Endothelial cell of umbilical vein (primary cell): ENCODE measurements around the gene OCA2. TPM values are rescaled to one million over a fixed set of nuclear protein-coding genes. Genes with fewer than 3 reads are reported as not detected.

Experiments
- BruUV-seq: library from RNA; stranded (reverse); fragments of 400-500 nt; replicated peaks from 2 replicates; lab custom pipeline; 2021; lab: Mats Ljungman, UMichigan
- CTCF ChIA-PET: fragments of 300-600, 350-600 bp; sonication (Branson Sonifier 250); formaldehyde crosslinking; loops from one replicate; lab custom pipeline; 2021; ENCODE audit warnings: antibody characterized with exemption, inconsistent platforms; lab: Charles Lee
- POLR2A ChIA-PET: fragments of 300-600, 350-600 bp; sonication (Branson Sonifier 250); formaldehyde crosslinking; loops from one replicate; lab custom pipeline; 2021; ENCODE audit warnings: antibody characterized with exemption, inconsistent platforms; lab: Charles Lee
- DNase-seq: peaks from one replicate; pipeline ENCODE4 v3.0.0-alpha.2; 2011; ENCODE audit warnings: low read depth, low spot score
- FAIRE-seq: peaks from 2 replicates; lab custom pipeline; 2011; peaks lifted over from hg19 to GRCh38; lab: Jason Lieb, UNC
- H2AFZ ChIP-seq: 2 replicates; pipeline ENCODE4 v1.6.0; 2012; ENCODE audit warnings: low read depth, low read length, control low read depth, inconsistent platforms
- H3K27ac ChIP-seq: 2 replicates; pipeline ENCODE4 v1.5.1; 2011; ENCODE audit warnings: low read depth, mild to moderate bottlenecking, control low read depth, low read length, moderate library complexity; ENCODE audit not compliant: insufficient read depth
- H3K27me3 ChIP-seq, 2 experiments: 2 replicates each; pipeline versions ENCODE4 v1.6.0 to v1.6.1; 2011; ENCODE audit warnings: low read length in 2 of 2, mixed read lengths in 1 of 2; ENCODE audit not compliant: control insufficient read depth in 2 of 2, insufficient read depth in 2 of 2
- H3K36me3 ChIP-seq, 2 experiments: 2 replicates in 1 of 2; 3 replicates in 1 of 2; pipeline ENCODE4 v1.5.1; 2011; ENCODE audit warnings: low read length in 2 of 2, mild to moderate bottlenecking in 1 of 2, moderate library complexity in 1 of 2; ENCODE audit not compliant: control insufficient read depth in 2 of 2, insufficient read depth in 2 of 2; ENCODE audit errors: extremely low read depth in 1 of 2
- H3K4me1 ChIP-seq: 3 replicates; pipeline ENCODE4 v1.5.1; 2011; ENCODE audit warnings: mild to moderate bottlenecking, low read length; ENCODE audit not compliant: control insufficient read depth, insufficient read depth; ENCODE audit errors: extremely low read depth
- H3K4me2 ChIP-seq: 2 replicates; pipeline ENCODE4 v1.6.1; 2011; ENCODE audit warnings: low read length, control low read depth, mixed read lengths; ENCODE audit not compliant: insufficient read depth
- H3K4me3 ChIP-seq, 3 experiments: fragments of 200-600 bp in 1 of 3; sonication (generic), shearing (Covaris generic) in 1 of 3; replicated peaks in 1 of 3; 2 replicates each; pipeline ENCODE4 v1.5.1; 2011 to 2016; ENCODE audit warnings: control low read depth in 3 of 3, low read length in 3 of 3, mild to moderate bottlenecking in 2 of 3, inconsistent platforms in 1 of 3, low read depth in 1 of 3, moderate library complexity in 1 of 3; ENCODE audit not compliant: insufficient read depth in 1 of 3
- H3K79me2 ChIP-seq: 2 replicates; pipeline ENCODE4 v1.6.0; 2012; ENCODE audit warnings: low read length, inconsistent platforms; ENCODE audit not compliant: control insufficient read depth, insufficient read depth
- H3K9ac ChIP-seq: replicated peaks from 2 replicates; pipeline ENCODE3; 2011; ENCODE audit warnings: low read length, control low read depth; ENCODE audit not compliant: insufficient read depth; ENCODE audit errors: extremely low read depth
- H3K9me1 ChIP-seq: replicated peaks from 3 replicates; pipeline ENCODE4 v1.6.0; 2011; ENCODE audit warnings: mild to moderate bottlenecking, low read length; ENCODE audit not compliant: control insufficient read depth, insufficient read depth; ENCODE audit errors: extremely low read depth
- H3K9me3 ChIP-seq: replicated peaks from 2 replicates; pipeline ENCODE4 v1.5.1; 2012; ENCODE audit warnings: low read length, inconsistent platforms; ENCODE audit not compliant: control insufficient read depth, insufficient read depth
- H4K20me1 ChIP-seq: replicated peaks from 2 replicates; pipeline ENCODE3; 2011; ENCODE audit warnings: mild to moderate bottlenecking, low read length; ENCODE audit not compliant: control insufficient read depth, insufficient read depth; ENCODE audit errors: extremely low read depth
- EZH2 ChIP-seq: IDR thresholded peaks from 2 replicates; pipeline ENCODE4 v1.6.1; 2012; ENCODE audit warnings: borderline replicate concordance, low read depth, mild to moderate bottlenecking, moderate library complexity, low read length, inconsistent platforms; ENCODE audit not compliant: severe bottlenecking
- FOS ChIP-seq: IDR thresholded peaks from 2 replicates; pipeline ENCODE4 v1.6.1; 2011; ENCODE audit warnings: mild to moderate bottlenecking, low read length, moderate library complexity, borderline replicate concordance; ENCODE audit not compliant: insufficient read depth
- GATA2 ChIP-seq: IDR thresholded peaks from 2 replicates; pipeline ENCODE4 v1.7.0; 2011; ENCODE audit warnings: low read depth, mild to moderate bottlenecking, moderate library complexity, mixed read lengths, low read length; ENCODE audit not compliant: insufficient read length, insufficient read depth
- JUN ChIP-seq: IDR thresholded peaks from 2 replicates; pipeline ENCODE4 v1.6.1; 2011; ENCODE audit warnings: borderline replicate concordance, low read depth; ENCODE audit not compliant: insufficient read length, insufficient read depth
- MYC ChIP-seq: IDR thresholded peaks from one replicate; pipeline ENCODE4 v1.6.1; 2011; ENCODE audit warnings: mild to moderate bottlenecking, low read depth, low read length
- POLR2A ChIP-seq: IDR thresholded peaks from 2 replicates; pipeline ENCODE4 v1.6.1; 2012; ENCODE audit warnings: low read depth, mild to moderate bottlenecking, control low read depth, low read length
- POLR2AphosphoS5 ChIP-seq: IDR thresholded peaks from 2 replicates; pipeline ENCODE4 v1.6.1; 2012; ENCODE audit warnings: low read depth, mild to moderate bottlenecking, control low read depth, low read length, moderate library complexity; ENCODE audit not compliant: insufficient read depth
- dilution Hi-C: fragments of 300-500 bp; cut with MboI; formaldehyde crosslinking; loops from one replicate; pipeline ENCODE4 v1.15.0; 2019; ENCODE audit warnings: low sequenced_read_pairs; ENCODE audit not compliant: extremely low pct_ligation_motif_present
- intact Hi-C: fragments of 100-400 bp; cut with micrococcal nuclease; formaldehyde crosslinking; loops from one replicate; pipeline ENCODE4 v1.10.0; 2022
- polyA plus RNA-seq, 4 experiments: library from polyadenylated mRNA; depleted of rRNA in 3 of 4; stranded (reverse) in 3 of 4; unstranded in 1 of 4; fragments of >200 nt; gene quantifications; 2 replicates each; pipeline versions ENCODE4 v1.2.1 to v1.2.3, GENCODE V29; 2011 to 2012; ENCODE audit warnings: missing spikeins in 1 of 4
- total RNA-seq: library from RNA; stranded (reverse); gene quantifications from 2 replicates; pipeline ENCODE4 v1.2.3, GENCODE V29; 2021
- TF ChIP-seq, protein P1 (sequence below): IDR thresholded peaks from 2 replicates; pipeline ENCODE4 v1.6.1; 2011; ENCODE audit not compliant: insufficient read depth, insufficient read length
- TF ChIP-seq, protein P2 (sequence below), 2 donors: IDR thresholded peaks; 1 replicate in 1 of 2; 2 replicates in 1 of 2; pipeline ENCODE4 v1.5.1; 2011; ENCODE audit warnings: low read length in 2 of 2, mild to moderate bottlenecking in 2 of 2, moderate library complexity in 2 of 2, control low read depth in 1 of 2, inconsistent platforms in 1 of 2, low read depth in 1 of 2; ENCODE audit not compliant: insufficient read depth in 1 of 2; ENCODE audit errors: extremely low read depth in 1 of 2

Gene OCA2
- total and polyA plus RNA-seq, 2 donors (not counting 3 experiments of a cell fraction or from before 2014, with no cell fraction given), result not detected

DNA sequence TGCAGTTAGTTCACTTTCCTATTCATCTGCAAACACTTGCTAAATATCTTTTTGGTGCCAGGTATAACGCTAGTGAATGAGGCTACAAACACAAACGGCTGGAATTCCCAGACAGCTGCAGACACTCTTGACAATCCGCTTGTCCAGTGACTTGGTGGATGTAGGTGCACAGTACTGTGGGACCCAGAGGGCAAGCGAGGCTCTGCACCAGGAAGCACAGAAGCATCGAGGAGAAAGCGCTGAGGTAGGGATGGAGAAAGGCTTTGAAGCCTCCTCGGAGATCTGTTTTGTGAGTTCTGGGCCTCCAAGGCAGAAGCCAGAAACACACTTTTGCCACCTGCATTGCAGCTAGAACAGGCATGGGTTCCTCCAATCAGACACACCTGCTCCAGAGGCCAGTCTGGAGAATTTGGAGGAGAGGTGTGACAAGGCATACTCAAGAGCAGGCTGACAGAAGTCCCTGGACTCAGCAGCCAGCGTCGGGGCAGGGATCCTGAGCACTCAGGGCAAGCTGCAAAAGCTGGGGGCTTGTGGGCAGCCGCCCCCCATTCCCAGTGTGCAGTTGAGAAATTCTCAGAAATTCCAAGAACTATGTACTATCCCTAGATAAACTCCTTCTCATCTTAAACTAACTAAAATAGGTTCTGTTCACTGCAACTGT lies 232.5 kb downstream of the OCA2 start:
- DNase-seq (no peak), FAIRE-seq (no peak)
- intact Hi-C loops, result no loop called here
- Histone ChIP-seq H3K36me3 (no peaks in the 10 kb centered on the region), H3K9ac (no peak overlapping the region), H3K4me2 (no peak overlapping the region), H3K4me3 (no peak overlapping the region), H3K9me1 (no peaks in the 10 kb centered on the region), H3K27me3 (no peaks in the 10 kb centered on the region), H3K27ac (no peak overlapping the region), H3K4me1 (no peaks in the 10 kb centered on the region), H3K9me3 (peaks cover 16% of the 10 kb centered on the region), H4K20me1 (no peaks in the 10 kb centered on the region), H3K79me2 (no peaks in the 10 kb centered on the region), H2AFZ (no peak overlapping the region)
- no TSS peak for BruUV-seq
- TF ChIP-seq POLR2AphosphoS5, result no peak
- no peak for TF ChIP-seq MYC
- TF ChIP-seq EZH2, result no peak
- TF ChIP-seq GATA2, result no peak
- TF ChIP-seq, protein P1, sequence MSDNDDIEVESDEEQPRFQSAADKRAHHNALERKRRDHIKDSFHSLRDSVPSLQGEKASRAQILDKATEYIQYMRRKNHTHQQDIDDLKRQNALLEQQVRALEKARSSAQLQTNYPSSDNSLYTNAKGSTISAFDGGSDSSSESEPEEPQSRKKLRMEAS, result no peak
- POLR2A ChIA-PET, result no interaction called here
- dilution Hi-C loops, result no loop called here
- CTCF ChIA-PET, result no interaction called here

DNA sequence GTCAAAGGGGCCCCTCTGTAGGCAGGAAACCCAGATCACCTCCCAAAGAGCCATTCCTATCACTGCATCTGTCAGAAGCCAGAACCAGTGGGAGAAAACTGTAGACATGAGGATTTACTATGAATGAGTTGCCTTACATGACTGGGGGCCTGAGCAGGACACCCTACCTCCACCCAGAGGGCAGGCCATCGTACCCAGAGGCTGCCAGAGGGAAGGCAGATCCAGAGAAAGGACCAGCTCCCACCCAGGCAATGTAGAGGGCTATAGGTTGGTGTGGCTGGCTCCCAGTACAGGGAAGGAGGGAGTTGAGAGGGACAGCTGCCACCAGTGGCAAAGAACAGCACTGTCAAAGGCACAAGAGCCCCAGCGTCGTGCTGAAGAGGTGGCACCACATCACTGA lies 233.2 kb downstream of the OCA2 start:
- no peak overlapping the region for H3K9ac ChIP-seq
- CTCF ChIA-PET, result no interaction called here
- dilution Hi-C loops, result no loop called here
- no peaks in the 10 kb centered on the region for H3K79me2 ChIP-seq
- intact Hi-C loops, result no loop called here
- H3K36me3 ChIP-seq, result no peaks in the 10 kb centered on the region
- no peak overlapping the region for H3K4me2 ChIP-seq
- FAIRE-seq (no peak), DNase-seq (no peak)
- no peaks in the 10 kb centered on the region for H3K27me3 ChIP-seq
- no peak overlapping the region for H3K27ac ChIP-seq
- H4K20me1 ChIP-seq, result no peaks in the 10 kb centered on the region
- POLR2A ChIA-PET, result no interaction called here
- peaks cover 14% of the 10 kb centered on the region for H3K9me3 ChIP-seq
- no peaks in the 10 kb centered on the region for H3K9me1 ChIP-seq
- no peak overlapping the region for H2AFZ ChIP-seq
- H3K4me3 ChIP-seq, result no peak overlapping the region
- no peaks in the 10 kb centered on the region for H3K4me1 ChIP-seq
- BruUV-seq, result no TSS peak
- TF ChIP-seq JUN, result no peak
- TF ChIP-seq FOS, result no peak
- TF ChIP-seq GATA2, result no peak
- no peak for TF ChIP-seq POLR2A
- TF ChIP-seq, protein P1, result no peak
- TF ChIP-seq MYC, result no peak
- TF ChIP-seq, protein P2, sequence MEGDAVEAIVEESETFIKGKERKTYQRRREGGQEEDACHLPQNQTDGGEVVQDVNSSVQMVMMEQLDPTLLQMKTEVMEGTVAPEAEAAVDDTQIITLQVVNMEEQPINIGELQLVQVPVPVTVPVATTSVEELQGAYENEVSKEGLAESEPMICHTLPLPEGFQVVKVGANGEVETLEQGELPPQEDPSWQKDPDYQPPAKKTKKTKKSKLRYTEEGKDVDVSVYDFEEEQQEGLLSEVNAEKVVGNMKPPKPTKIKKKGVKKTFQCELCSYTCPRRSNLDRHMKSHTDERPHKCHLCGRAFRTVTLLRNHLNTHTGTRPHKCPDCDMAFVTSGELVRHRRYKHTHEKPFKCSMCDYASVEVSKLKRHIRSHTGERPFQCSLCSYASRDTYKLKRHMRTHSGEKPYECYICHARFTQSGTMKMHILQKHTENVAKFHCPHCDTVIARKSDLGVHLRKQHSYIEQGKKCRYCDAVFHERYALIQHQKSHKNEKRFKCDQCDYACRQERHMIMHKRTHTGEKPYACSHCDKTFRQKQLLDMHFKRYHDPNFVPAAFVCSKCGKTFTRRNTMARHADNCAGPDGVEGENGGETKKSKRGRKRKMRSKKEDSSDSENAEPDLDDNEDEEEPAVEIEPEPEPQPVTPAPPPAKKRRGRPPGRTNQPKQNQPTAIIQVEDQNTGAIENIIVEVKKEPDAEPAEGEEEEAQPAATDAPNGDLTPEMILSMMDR (IDR thresholded peaks at IDR 0.05; ENCODE audit: extremely low read depth in 1 of 2, insufficient read depth in 1 of 2, low read depth in 1 of 2, low read length in 2 of 2), result no peak
- no peak for TF ChIP-seq POLR2AphosphoS5
- no peak for TF ChIP-seq EZH2
